Gastroesophageal sphincter (tissue), 3 donors: ENCODE data around the gene FMNL3.

ENCODE experiments used
- POLR2A ChIP-seq, 2 donors: fragments of 450-650 bp; IDR thresholded peaks; one replicate each; pipeline ENCODE4 v1.6.1; 2017; ENCODE audit warnings: antibody characterized with exemption in 2 of 2, mild to moderate bottlenecking in 2 of 2, moderate library complexity in 1 of 2
- TF ChIP-seq, protein P1 (sequence below), 4 experiments: fragments of 200-600 bp in 2 of 4; fragments of 450-650 bp in 2 of 4; sonication (generic) in 1 of 4; IDR thresholded peaks; one replicate each; pipeline ENCODE4 v1.5.1; 2017 to 2019; ENCODE audit warnings: antibody characterized with exemption in 4 of 4, mild to moderate bottlenecking in 2 of 4, moderate library complexity in 2 of 4

DNA sequence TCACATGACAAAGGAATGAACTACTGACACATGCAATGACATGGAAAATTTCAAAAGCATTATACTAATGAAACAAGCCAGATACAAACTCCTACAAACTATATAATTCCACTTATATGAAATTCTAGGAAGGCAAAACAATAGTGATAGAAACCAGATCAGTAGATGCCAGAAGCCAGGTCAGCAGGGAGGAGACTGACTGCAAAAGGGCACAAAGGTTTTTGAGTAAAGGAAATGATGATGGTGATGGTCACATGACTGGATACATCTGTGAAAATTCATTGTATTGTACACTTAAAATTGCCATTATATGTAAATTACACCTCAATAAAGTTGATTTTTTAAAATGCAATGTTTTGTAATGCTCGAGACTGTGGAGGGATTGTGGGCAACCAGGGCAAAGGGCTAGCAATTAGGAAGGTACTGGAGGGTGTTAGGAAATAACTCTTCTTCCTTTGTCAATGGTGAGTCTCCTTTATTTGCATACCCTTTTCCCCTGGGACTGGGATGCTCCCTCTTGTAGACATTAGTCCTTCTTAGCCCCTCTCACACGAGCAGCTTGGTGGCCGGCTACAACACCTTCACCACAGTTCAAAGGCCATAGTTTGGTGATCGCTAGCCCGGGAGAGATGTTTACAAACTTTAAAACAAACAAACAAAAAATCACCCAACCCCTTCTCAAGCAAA, 90.5 kb downstream of the FMNL3 start:
- no peak for TF ChIP-seq POLR2A (IDR thresholded peaks at IDR 0.05)
- TF ChIP-seq, protein P1, sequence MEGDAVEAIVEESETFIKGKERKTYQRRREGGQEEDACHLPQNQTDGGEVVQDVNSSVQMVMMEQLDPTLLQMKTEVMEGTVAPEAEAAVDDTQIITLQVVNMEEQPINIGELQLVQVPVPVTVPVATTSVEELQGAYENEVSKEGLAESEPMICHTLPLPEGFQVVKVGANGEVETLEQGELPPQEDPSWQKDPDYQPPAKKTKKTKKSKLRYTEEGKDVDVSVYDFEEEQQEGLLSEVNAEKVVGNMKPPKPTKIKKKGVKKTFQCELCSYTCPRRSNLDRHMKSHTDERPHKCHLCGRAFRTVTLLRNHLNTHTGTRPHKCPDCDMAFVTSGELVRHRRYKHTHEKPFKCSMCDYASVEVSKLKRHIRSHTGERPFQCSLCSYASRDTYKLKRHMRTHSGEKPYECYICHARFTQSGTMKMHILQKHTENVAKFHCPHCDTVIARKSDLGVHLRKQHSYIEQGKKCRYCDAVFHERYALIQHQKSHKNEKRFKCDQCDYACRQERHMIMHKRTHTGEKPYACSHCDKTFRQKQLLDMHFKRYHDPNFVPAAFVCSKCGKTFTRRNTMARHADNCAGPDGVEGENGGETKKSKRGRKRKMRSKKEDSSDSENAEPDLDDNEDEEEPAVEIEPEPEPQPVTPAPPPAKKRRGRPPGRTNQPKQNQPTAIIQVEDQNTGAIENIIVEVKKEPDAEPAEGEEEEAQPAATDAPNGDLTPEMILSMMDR (IDR thresholded peaks at IDR 0.05), result no peak
